ENCODE measurements around the gene C22orf15.

Gene C22orf15

DNA sequence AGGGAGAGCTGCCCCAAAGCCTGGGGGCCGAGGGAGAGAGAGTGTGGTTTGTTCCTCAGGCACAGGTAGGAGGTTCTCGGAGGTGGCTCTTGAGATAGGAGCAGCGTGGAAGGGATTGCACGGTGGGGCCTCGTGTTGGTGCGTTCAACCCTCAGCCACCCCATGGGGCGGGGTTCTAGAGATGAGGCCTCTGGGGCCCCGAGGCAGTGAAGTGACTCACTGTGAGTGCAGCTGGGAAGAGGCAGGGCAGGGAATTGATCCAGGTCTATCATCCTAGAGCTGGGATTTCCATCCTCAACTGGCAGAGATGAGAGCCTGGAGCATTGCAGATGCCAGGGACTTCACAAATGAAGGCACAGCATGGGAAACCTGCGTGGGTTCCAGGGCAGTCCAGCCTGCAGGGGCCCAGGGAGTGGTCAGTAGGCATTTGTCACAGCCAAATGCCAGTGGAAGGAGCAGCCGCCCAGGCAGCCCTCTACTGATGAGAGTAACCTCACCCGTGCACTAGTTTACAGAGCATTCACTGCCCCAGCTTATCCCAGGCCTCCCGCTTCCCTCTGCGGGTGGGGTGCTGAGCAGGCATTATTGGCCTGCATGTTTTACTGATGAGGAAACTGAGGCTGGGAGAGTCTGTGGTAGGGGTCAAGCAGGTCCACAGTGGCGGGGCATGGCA is 18.9 kb downstream of the C22orf15 start:
- DNase-seq (ENCODE audit: low read depth in 2 of 2): peak; percentile 49 to 57
- TF ChIP-seq CTCF (IDR thresholded peaks at IDR 0.05; ENCODE audit: low read depth, low read length): no peak
- H3K4me3 ChIP-seq (replicated peaks in 1 of 2; ENCODE audit: low read depth in 2 of 2, low read length in 2 of 2): no peak overlapping the region

GRCh38 chr22:23782252-23782651 is 19.5 kb downstream of the C22orf15 start:
- H3K4me3 ChIP-seq (replicated peaks in 1 of 2; ENCODE audit: low read depth in 2 of 2, low read length in 2 of 2): no peak overlapping the region
- no peak for DNase-seq (ENCODE audit: low read depth in 2 of 2)
- no peak for TF ChIP-seq CTCF (IDR thresholded peaks at IDR 0.05; ENCODE audit: low read depth, low read length)

DNA sequence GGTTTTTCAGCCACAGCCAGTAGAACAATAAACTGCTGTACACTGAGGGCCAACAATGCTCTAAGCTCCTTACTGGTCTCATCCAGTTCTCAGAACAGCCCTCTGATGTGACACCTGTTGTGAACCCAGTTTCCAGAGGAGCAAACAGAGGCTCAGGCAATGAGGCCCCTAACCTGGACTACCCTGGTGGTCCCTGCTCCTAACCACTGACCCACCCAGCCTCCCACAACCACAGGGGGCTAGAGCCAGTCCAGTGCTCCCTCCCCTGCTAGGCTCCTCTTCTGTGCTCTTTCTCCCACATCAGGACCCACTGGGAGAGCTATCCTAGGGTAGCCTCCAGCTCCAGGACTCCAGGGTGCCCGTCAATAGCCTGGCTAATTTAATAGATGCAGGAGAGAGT is 19.9 kb downstream of the C22orf15 start:
- no peak overlapping the region for H3K4me3 ChIP-seq (replicated peaks in 1 of 2; ENCODE audit: low read depth in 2 of 2, low read length in 2 of 2)
- DNase-seq (ENCODE audit: low read depth in 2 of 2): no peak
- TF ChIP-seq CTCF (IDR thresholded peaks at IDR 0.05; ENCODE audit: low read depth, low read length): no peak

DNA sequence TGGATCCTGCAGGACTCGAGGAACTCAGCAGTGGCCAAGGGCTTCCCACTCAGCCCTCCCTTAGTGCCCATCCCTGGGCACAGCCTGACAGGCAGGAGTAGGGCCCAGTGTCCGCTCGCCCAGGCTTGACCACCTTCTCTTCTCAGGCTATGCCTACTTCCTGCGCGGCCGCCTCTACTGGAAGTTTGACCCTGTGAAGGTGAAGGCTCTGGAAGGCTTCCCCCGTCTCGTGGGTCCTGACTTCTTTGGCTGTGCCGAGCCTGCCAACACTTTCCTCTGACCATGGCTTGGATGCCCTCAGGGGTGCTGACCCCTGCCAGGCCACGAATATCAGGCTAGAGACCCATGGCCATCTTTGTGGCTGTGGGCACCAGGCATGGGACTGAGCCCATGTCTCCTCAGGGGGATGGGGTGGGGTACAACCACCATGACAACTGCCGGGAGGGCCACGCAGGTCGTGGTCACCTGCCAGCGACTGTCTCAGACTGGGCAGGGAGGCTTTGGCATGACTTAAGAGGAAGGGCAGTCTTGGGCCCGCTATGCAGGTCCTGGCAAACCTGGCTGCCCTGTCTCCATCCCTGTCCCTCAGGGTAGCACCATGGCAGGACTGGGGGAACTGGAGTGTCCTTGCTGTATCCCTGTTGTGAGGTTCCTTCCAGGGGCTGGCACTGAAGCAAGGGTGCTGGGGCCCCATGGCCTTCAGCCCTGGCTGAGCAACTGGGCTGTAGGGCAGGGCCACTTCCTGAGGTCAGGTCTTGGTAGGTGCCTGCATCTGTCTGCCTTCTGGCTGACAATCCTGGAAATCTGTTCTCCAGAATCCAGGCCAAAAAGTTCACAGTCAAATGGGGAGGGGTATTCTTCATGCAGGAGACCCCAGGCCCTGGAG is 20.7 kb downstream of the C22orf15 start:
- no peak for TF ChIP-seq CTCF (IDR thresholded peaks at IDR 0.05; ENCODE audit: low read depth, low read length)
- H3K4me3 ChIP-seq (replicated peaks in 1 of 2; ENCODE audit: low read depth in 2 of 2, low read length in 2 of 2): no peak overlapping the region
- no peak for DNase-seq (ENCODE audit: low read depth in 2 of 2)

DNA sequence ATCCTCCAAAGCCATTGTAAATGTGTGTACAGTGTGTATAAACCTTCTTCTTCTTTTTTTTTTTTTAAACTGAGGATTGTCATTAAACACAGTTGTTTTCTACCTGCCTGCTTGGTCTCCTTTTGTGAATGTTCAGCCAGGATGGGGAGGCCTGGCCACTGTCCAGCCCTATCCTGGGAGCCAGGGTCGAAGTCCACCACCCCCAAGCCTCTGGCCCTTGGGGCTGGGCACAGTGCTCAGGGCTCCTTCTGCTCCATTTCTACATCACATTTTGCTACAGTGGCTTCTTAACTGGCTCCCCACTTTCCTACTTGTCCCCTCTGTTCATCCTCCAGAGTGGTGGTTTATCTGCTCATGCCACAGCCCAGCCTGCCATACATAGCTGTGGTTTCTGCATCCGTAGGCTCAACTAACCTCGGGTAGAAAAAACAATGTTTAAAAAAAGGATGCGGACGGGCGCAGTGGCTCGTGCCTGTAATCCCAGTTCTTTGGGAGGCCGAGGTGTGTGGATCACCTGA is 21.5 kb downstream of the C22orf15 start:
- no peak overlapping the region for H3K4me3 ChIP-seq (replicated peaks in 1 of 2; ENCODE audit: low read depth in 2 of 2, low read length in 2 of 2)
- no peak for TF ChIP-seq CTCF (IDR thresholded peaks at IDR 0.05; ENCODE audit: low read depth, low read length)
- no peak for DNase-seq (ENCODE audit: low read depth in 2 of 2)

GRCh38 chr22:23786261-23786710 is 23.5 kb downstream of the C22orf15 start:
- no peak for DNase-seq (ENCODE audit: low read depth in 2 of 2)
- peak overlapping the region in 1 of 2 donors; percentile 94 for H3K4me3 ChIP-seq (replicated peaks in 1 of 2; ENCODE audit: low read depth in 2 of 2, low read length in 2 of 2)
- no peak for TF ChIP-seq CTCF (IDR thresholded peaks at IDR 0.05; ENCODE audit: low read depth, low read length)

Measured in cardiac fibroblast (primary cell).